Upper lobe of left lung (tissue), 4 donors: ENCODE measurements around the gene PI4K2A.

Source experiments
- CTCF ChIP-seq, 6 experiments: fragments of 450-650 bp in 4 of 6; fragments of 200-600 bp in 2 of 6; sonication (generic) in 2 of 6; IDR thresholded peaks; one replicate each; pipeline ENCODE4 v1.5.1; 2016 to 2019; ENCODE audit warnings: antibody characterized with exemption in 6 of 6
- POLR2A ChIP-seq, 4 donors: fragments of 450-650 bp; IDR thresholded peaks; one replicate each; pipeline ENCODE4 v1.5.1; 2016 to 2017; ENCODE audit warnings: antibody characterized with exemption in 4 of 4, mild to moderate bottlenecking in 2 of 4
- POLR2AphosphoS5 ChIP-seq, 2 donors: sonication (generic); formaldehyde crosslinking; IDR thresholded peaks; one replicate each; pipeline ENCODE4 v1.5.1; 2017; ENCODE audit warnings: antibody characterized with exemption in 2 of 2

- TF ChIP-seq POLR2A (IDR thresholded peaks at IDR 0.05) (no peak), POLR2AphosphoS5 (IDR thresholded peaks at IDR 0.05) (no peak), CTCF (IDR thresholded peaks at IDR 0.05) (no peak)
These were observed 67.7 kb downstream of the PI4K2A start for GRCh38 chr10:97708167-97708566.
